Activated CD8-positive, alpha-beta T cell treated with anti-CD3 and anti-CD28 coated beads for 36 hours (primary cell): ENCODE measurements around the gene CMAS. TPM values are rescaled to one million over a fixed set of nuclear protein-coding genes. Genes with fewer than 3 reads are reported as not detected.

Experiments used
- ATAC-seq: fragments of 200-7000 bp; cut with Tn5 transposase; one replicate; pipeline ENCODE4 v1.10.0; 2021; ENCODE audit warnings: mild to moderate bottlenecking, moderate library complexity
- CTCF ChIA-PET: fragments of 350-600 bp; sonication (Branson Sonifier 250); formaldehyde crosslinking; loops from one replicate; lab custom pipeline; 2021; ENCODE audit warnings: antibody characterized with exemption; lab: Charles Lee
- POLR2A ChIA-PET: fragments of 350-600 bp; sonication (Branson Sonifier 250); formaldehyde crosslinking; loops from one replicate; lab custom pipeline; 2021; ENCODE audit warnings: antibody characterized with exemption; lab: Charles Lee
- DNase-seq: peaks from one replicate; pipeline ENCODE4 v3.0.0-alpha.2; 2020
- H3K27ac Mint-ChIP-seq: one replicate; pipeline ENCODE4 v1.8.0; 2021; ENCODE audit warnings: mild to moderate bottlenecking, mixed read lengths
- H3K27me3 Mint-ChIP-seq: one replicate; pipeline ENCODE4 v1.8.0; 2021; ENCODE audit warnings: mixed read lengths
- H3K36me3 Mint-ChIP-seq: one replicate; pipeline ENCODE4 v1.8.0; 2021; ENCODE audit warnings: low read depth, mixed read lengths
- H3K4me1 Mint-ChIP-seq: one replicate; pipeline ENCODE4 v1.8.0; 2021; ENCODE audit warnings: low read depth, mixed read lengths
- H3K4me3 Mint-ChIP-seq: one replicate; pipeline ENCODE4 v1.8.0; 2021; ENCODE audit warnings: mild to moderate bottlenecking, moderate library complexity, mixed read lengths
- H3K9me3 Mint-ChIP-seq: one replicate; pipeline ENCODE4 v1.8.0; 2021; ENCODE audit warnings: mixed read lengths
- intact Hi-C: fragments of 100-400 bp; cut with micrococcal nuclease; formaldehyde crosslinking; loops from one replicate; pipeline ENCODE4 v1.10.0; 2022
- total RNA-seq, 2 experiments: library from RNA; stranded (reverse); gene quantifications; one replicate each; pipeline ENCODE4 v1.2.3, GENCODE V29; 2021
- TF ChIP-seq, protein P1 (sequence below): fragments of 200-600 bp; IDR thresholded peaks from one replicate; pipeline ENCODE4 v1.8.0; 2022; ENCODE audit warnings: antibody characterized with exemption, mild to moderate bottlenecking

The CMAS gene
- total RNA-seq, 2 experiments from 2014 or later = 33.8 to 35.6 TPM

DNA sequence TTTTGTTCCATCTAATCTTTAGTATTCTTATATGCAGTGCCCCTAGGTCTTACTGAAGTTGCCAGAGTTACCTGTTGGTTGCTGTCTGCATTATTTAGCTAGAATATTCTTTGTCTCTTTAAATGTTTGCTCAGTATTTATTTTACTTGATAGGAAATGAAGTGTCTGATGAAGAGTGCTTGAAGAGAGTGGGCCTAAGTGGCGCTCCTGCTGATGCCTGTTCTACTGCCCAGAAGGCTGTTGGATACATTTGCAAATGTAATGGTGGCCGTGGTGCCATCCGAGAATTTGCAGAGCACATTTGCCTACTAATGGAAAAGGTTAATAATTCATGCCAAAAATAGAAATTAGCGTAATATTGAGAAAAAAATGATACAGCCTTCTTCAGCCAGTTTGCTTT lies 18.9 kb downstream of the CMAS start:
- intact Hi-C loops = no loop called here
- ATAC-seq = no peak
- Mint-ChIP-seq H3K9me3 (no peaks in the 10 kb centered on the region), H3K27ac (no peak overlapping the region), H3K4me1 (no peaks in the 10 kb centered on the region), H3K36me3 (peaks cover 17% of the 10 kb centered on the region), H3K4me3 (no peak overlapping the region), H3K27me3 (no peaks in the 10 kb centered on the region)
- no peak for DNase-seq
- TF ChIP-seq, protein P1, sequence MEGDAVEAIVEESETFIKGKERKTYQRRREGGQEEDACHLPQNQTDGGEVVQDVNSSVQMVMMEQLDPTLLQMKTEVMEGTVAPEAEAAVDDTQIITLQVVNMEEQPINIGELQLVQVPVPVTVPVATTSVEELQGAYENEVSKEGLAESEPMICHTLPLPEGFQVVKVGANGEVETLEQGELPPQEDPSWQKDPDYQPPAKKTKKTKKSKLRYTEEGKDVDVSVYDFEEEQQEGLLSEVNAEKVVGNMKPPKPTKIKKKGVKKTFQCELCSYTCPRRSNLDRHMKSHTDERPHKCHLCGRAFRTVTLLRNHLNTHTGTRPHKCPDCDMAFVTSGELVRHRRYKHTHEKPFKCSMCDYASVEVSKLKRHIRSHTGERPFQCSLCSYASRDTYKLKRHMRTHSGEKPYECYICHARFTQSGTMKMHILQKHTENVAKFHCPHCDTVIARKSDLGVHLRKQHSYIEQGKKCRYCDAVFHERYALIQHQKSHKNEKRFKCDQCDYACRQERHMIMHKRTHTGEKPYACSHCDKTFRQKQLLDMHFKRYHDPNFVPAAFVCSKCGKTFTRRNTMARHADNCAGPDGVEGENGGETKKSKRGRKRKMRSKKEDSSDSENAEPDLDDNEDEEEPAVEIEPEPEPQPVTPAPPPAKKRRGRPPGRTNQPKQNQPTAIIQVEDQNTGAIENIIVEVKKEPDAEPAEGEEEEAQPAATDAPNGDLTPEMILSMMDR = no peak
- POLR2A ChIA-PET = interaction anchor here (0.6 kb wide), 1 partner anchor 205 kb away, joined by 3 read pairs; no protein-coding TSS in a partner anchor
- CTCF ChIA-PET = no interaction called here

DNA sequence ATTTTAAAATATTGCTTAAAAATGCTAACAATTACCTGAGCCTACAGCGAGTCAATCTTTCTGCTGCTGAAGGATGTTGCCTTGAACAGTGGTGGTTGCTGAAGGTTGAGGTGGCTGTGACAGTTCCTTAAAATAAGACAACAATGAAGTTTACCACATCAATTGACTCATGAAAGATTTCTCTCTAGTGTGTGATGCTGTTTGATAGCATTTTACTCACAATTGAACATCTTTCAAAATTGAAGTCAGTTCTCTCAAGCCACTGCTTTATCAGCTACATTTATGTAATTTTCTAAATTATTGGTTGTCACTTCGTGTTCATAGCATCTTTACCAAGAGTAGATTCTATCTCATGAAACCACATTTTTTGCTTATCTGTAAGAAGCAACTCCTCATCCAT lies 20.3 kb downstream of the CMAS start:
- Mint-ChIP-seq H3K9me3 (no peaks in the 10 kb centered on the region), H3K4me3 (no peak overlapping the region), H3K4me1 (no peaks in the 10 kb centered on the region), H3K27ac (no peak overlapping the region), H3K36me3 (peaks cover 16% of the 10 kb centered on the region), H3K27me3 (no peaks in the 10 kb centered on the region)
- ATAC-seq (no peak), DNase-seq (no peak)
- TF ChIP-seq, protein P1 = no peak
- CTCF ChIA-PET = no interaction called here
- POLR2A ChIA-PET = no interaction called here
- intact Hi-C loops = no loop called here

DNA sequence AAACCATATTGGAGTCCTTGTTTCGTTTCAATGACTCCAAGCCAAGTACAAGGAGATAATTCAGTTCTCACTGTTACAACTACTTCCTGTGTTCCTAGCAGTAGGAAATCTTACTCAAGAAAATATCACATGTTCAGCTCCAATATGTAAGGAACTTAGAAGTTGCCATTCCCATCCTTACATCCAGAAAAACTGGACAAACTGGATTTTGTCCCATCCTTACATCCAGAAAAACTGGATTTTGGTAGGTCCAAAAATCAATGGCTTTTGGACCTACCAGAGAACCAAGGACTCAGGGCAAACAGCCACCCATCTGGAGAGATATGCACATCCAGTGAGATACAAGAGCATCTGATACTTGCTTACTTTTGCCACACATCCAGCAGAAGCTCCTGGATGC lies 23.8 kb downstream of the CMAS start:
- intact Hi-C loops = no loop called here
- Mint-ChIP-seq H3K9me3 (no peaks in the 10 kb centered on the region), H3K4me1 (no peaks in the 10 kb centered on the region), H3K27me3 (peaks cover 4% of the 10 kb centered on the region), H3K27ac (no peak overlapping the region), H3K4me3 (no peak overlapping the region), H3K36me3 (peaks cover 15% of the 10 kb centered on the region)
- DNase-seq (no peak), ATAC-seq (no peak)
- POLR2A ChIA-PET = no interaction called here
- TF ChIP-seq, protein P1 = no peak
- CTCF ChIA-PET = no interaction called here

DNA sequence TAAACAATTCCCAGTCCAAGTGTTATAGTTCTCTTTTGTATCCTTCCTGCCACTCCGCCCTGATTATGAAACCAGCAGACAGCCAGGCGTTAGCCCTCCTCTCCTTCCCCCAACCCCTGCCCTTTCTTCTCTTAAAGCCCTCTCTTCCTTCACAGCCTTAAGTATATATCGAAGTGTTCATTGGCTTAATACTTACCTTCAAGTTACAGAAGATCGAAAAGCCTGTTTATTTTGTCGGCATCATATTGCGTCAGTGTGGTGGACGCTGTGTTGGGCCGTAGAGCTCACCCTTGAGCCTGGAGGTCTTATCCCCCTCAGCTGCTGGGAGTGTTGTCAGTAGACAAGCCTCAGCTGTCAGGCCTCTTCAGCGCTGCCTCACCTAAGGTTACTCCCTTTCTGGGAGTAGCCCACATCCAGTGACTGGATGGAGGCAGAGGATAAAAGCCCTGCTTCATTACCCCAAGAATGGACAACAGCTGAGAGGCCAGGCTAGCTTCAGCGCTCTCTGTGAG lies 36.2 kb downstream of the CMAS start:
- no peak for ATAC-seq
- H3K36me3 Mint-ChIP-seq = no peaks in the 10 kb centered on the region
- DNase-seq = no peak
- no peaks in the 10 kb centered on the region for H3K4me1 Mint-ChIP-seq
- H3K27me3 Mint-ChIP-seq = no peaks in the 10 kb centered on the region
- TF ChIP-seq, protein P1 = no peak
- H3K9me3 Mint-ChIP-seq = no peaks in the 10 kb centered on the region
- H3K4me3 Mint-ChIP-seq = no peak overlapping the region
- CTCF ChIA-PET = interaction anchor here (1.4 to 1.7 kb wide), 2 partner anchors 11 to 253 kb away, joined by 4 to 8 read pairs; no protein-coding TSS in a partner anchor
- intact Hi-C loops = loop anchor here (5.0 kb wide), 3 partner anchors 255 to 375 kb away; no protein-coding TSS in a partner anchor
- POLR2A ChIA-PET = no interaction called here
- H3K27ac Mint-ChIP-seq = no peak overlapping the region

DNA sequence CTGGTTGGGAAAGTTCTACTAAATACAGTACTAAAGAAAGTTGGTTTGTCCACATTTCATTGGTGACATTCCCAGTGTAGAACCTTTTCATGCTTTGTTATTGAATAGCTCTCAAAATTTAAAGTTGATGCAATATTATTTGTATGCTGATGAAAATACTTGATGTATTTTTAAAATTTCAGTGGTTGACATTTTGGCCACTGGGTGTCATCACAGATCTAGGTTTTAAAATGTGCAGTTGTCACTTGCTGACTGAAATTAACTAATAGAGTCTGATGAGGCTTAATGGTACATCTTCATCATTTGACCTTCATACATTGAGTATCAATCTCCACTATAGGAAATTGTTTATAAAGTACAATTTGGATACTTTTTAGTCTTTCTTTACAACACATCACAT lies 37.1 kb downstream of the CMAS start:
- H3K9me3 Mint-ChIP-seq = no peaks in the 10 kb centered on the region
- peak; percentile 33 for DNase-seq
- TF ChIP-seq, protein P1 = peak; percentile 50
- H3K4me1 Mint-ChIP-seq = no peaks in the 10 kb centered on the region
- ATAC-seq = peak; percentile 20
- H3K4me3 Mint-ChIP-seq = no peak overlapping the region
- no peaks in the 10 kb centered on the region for H3K27me3 Mint-ChIP-seq
- intact Hi-C loops = loop anchor here (5.0 kb wide), 3 partner anchors 254 to 374 kb away; no protein-coding TSS in a partner anchor
- ChIA-PET CTCF (interaction anchor here (0.7 to 1.7 kb wide), 10 partner anchors 9 to 376 kb away, joined by 3 to 13 read pairs (median 4); no protein-coding TSS in a partner anchor), POLR2A (no interaction called here)
- no peak overlapping the region for H3K27ac Mint-ChIP-seq
- H3K36me3 Mint-ChIP-seq = no peaks in the 10 kb centered on the region
